ENCODE measurements around the gene PTPN5.

The PTPN5 gene

GRCh38 chr11:18794956-18795355 lies 3.4 kb upstream of the PTPN5 start:
- no peak for ATAC-seq
- TF ChIP-seq ZNF70 (CRISPR knock-in tag; IDR thresholded peaks at IDR 0.05) (no peak), CSDC2 (CRISPR knock-in tag; IDR thresholded peaks at IDR 0.05) (no peak), CREB5 (CRISPR knock-in tag; IDR thresholded peaks at IDR 0.05; ENCODE audit: low read depth) (no peak), ARNTL (CRISPR knock-in tag; IDR thresholded peaks at IDR 0.05; ENCODE audit: borderline replicate concordance, low read depth) (no peak), TSHZ2 (CRISPR knock-in tag; IDR thresholded peaks at IDR 0.05) (no peak), ZC3H10 (CRISPR knock-in tag; IDR thresholded peaks at IDR 0.05) (no peak)

GRCh38 chr11:18792827-18793226 lies 1.2 kb upstream of the PTPN5 start:
- TF ChIP-seq CSDC2 (CRISPR knock-in tag; IDR thresholded peaks at IDR 0.05) (no peak), ARNTL (CRISPR knock-in tag; IDR thresholded peaks at IDR 0.05; ENCODE audit: borderline replicate concordance, low read depth) (no peak), CSRNP3 (CRISPR knock-in tag; IDR thresholded peaks at IDR 0.05) (no peak), ZC3H10 (CRISPR knock-in tag; IDR thresholded peaks at IDR 0.05) (no peak), ISL1 (CRISPR knock-in tag; IDR thresholded peaks at IDR 0.05) (no peak), CREB5 (CRISPR knock-in tag; IDR thresholded peaks at IDR 0.05; ENCODE audit: low read depth) (no peak)
- no peak for ATAC-seq

GRCh38 chr11:18791969-18792628 lies 501 bp upstream of the PTPN5 start:
- TF ChIP-seq ESRRG (CRISPR knock-in tag; IDR thresholded peaks at IDR 0.05) (no peak), TOX (CRISPR knock-in tag; IDR thresholded peaks at IDR 0.05; ENCODE audit: borderline replicate concordance) (no peak), ZC3H10 (CRISPR knock-in tag; IDR thresholded peaks at IDR 0.05) (no peak), GLIS3 (CRISPR knock-in tag; IDR thresholded peaks at IDR 0.05) (no peak), TCF4 (CRISPR knock-in tag; IDR thresholded peaks at IDR 0.05; ENCODE audit: borderline replicate concordance) (no peak), ZFP30 (CRISPR knock-in tag; IDR thresholded peaks at IDR 0.05) (no peak), PPARA (CRISPR knock-in tag; IDR thresholded peaks at IDR 0.05; ENCODE audit: borderline replicate concordance) (no peak), BACH2 (CRISPR knock-in tag; IDR thresholded peaks at IDR 0.05; ENCODE audit: borderline replicate concordance) (no peak), RARB (CRISPR knock-in tag; IDR thresholded peaks at IDR 0.05) (no peak), ARNTL (CRISPR knock-in tag; IDR thresholded peaks at IDR 0.05; ENCODE audit: borderline replicate concordance, low read depth) (no peak), ZNF8 (CRISPR knock-in tag; IDR thresholded peaks at IDR 0.05) (no peak), CSRNP3 (CRISPR knock-in tag; IDR thresholded peaks at IDR 0.05) (no peak), CSDC2 (CRISPR knock-in tag; IDR thresholded peaks at IDR 0.05) (no peak), CREB5 (CRISPR knock-in tag; IDR thresholded peaks at IDR 0.05; ENCODE audit: low read depth) (no peak), ZFP3 (CRISPR knock-in tag; IDR thresholded peaks at IDR 0.05) (no peak), ZNF70 (CRISPR knock-in tag; IDR thresholded peaks at IDR 0.05) (no peak), ZNF565 (CRISPR knock-in tag; conservative IDR thresholded peaks at IDR 0.05; ENCODE audit: low read depth) (no peak), TSHZ2 (CRISPR knock-in tag; IDR thresholded peaks at IDR 0.05) (no peak), POU6F1 (CRISPR knock-in tag; IDR thresholded peaks at IDR 0.05; ENCODE audit: borderline replicate concordance, low read depth) (no peak), ISL1 (CRISPR knock-in tag; IDR thresholded peaks at IDR 0.05) (no peak)
- ATAC-seq = peak; percentile 18; the same call in 1 of the 3 replicates

Data from SK-N-SH treated with all-trans-retinoic acid at 6 μM for 48 hours (cell line).